HepG2 (cell line): Measurements from ENCODE around the gene NECAP2. TPM values are rescaled to one million over a fixed set of nuclear protein-coding genes. Genes with fewer than 3 reads are reported as not detected.

Experiments used
- CAMTA2 ChIP-seq: sonication (generic); formaldehyde crosslinking; IDR thresholded peaks from 2 replicates; pipeline ENCODE4 v1.4.0; 2020; ENCODE audit warnings: mild to moderate bottlenecking, missing genetic modification reagents, borderline replicate concordance
- GLI4 ChIP-seq: sonication (generic); formaldehyde crosslinking; IDR thresholded peaks from 2 replicates; pipeline ENCODE4 v1.5.1; 2020; ENCODE audit warnings: missing genetic modification reagents, mild to moderate bottlenecking, moderate library complexity, borderline replicate concordance
- GTF2F1 ChIP-seq: fragments of 150-350 bp; IDR thresholded peaks from 2 replicates; pipeline ENCODE4 v1.6.1; 2014; ENCODE audit warnings: low read length
- HCFC1 ChIP-seq: fragments of 150-350 bp; IDR thresholded peaks from 2 replicates; pipeline ENCODE4 v1.6.1; 2014; ENCODE audit warnings: low read depth, low read length
- HNF4G ChIP-seq, 2 experiments: sonication (generic) in 1 of 2; formaldehyde crosslinking in 1 of 2; IDR thresholded peaks; 2 replicates each; pipeline versions ENCODE4 v1.4.0 to v1.6.1; 2011 to 2020; ENCODE audit warnings: borderline replicate concordance in 2 of 2, low read depth in 2 of 2, mild to moderate bottlenecking in 2 of 2, low read length in 1 of 2, missing genetic modification reagents in 1 of 2, moderate library complexity in 1 of 2
- KMT2A ChIP-seq: sonication (generic); formaldehyde crosslinking; IDR thresholded peaks from 2 replicates; pipeline ENCODE4 v1.4.0; 2020; ENCODE audit warnings: missing genetic modification reagents
- MIER2 ChIP-seq: IDR thresholded peaks from 2 replicates; pipeline ENCODE4 v1.6.1; 2016; ENCODE audit warnings: missing biosample characterization, missing genetic modification reagents
- MYNN ChIP-seq: sonication (generic); formaldehyde crosslinking; IDR thresholded peaks from 2 replicates; pipeline ENCODE4 v1.4.0; 2020; ENCODE audit warnings: mild to moderate bottlenecking, low read depth, missing genetic modification reagents
- MZF1 ChIP-seq: sonication (generic); formaldehyde crosslinking; IDR thresholded peaks from 2 replicates; pipeline ENCODE4 v1.8.1; 2023; ENCODE audit warnings: mild to moderate bottlenecking, missing genetic modification reagents, borderline replicate concordance
- NFKBIZ ChIP-seq: IDR thresholded peaks from 2 replicates; pipeline ENCODE4 v1.6.1; 2018; ENCODE audit warnings: missing genetic modification reagents, missing compliant biosample characterization
- SAP130 ChIP-seq: IDR thresholded peaks from 2 replicates; pipeline ENCODE4 v1.6.1; 2016; ENCODE audit warnings: low read depth
- TBX2 ChIP-seq: sonication (generic); formaldehyde crosslinking; IDR thresholded peaks from 2 replicates; pipeline ENCODE4 v1.5.0; 2020; ENCODE audit warnings: missing genetic modification reagents, mild to moderate bottlenecking, borderline replicate concordance
- YEATS4 ChIP-seq: sonication (generic); formaldehyde crosslinking; IDR thresholded peaks from 2 replicates; pipeline ENCODE4 v1.4.0; 2020; ENCODE audit warnings: missing genetic modification reagents, borderline replicate concordance
- ZBTB38 ChIP-seq: sonication (generic); formaldehyde crosslinking; IDR thresholded peaks from 2 replicates; pipeline ENCODE4 v1.5.1; 2020; ENCODE audit warnings: mild to moderate bottlenecking, missing genetic modification reagents
- ZNF124 ChIP-seq: sonication (generic); formaldehyde crosslinking; IDR thresholded peaks from 2 replicates; pipeline ENCODE4 v1.4.0; 2020; ENCODE audit warnings: missing genetic modification reagents
- ZNF234 ChIP-seq: sonication (generic); formaldehyde crosslinking; conservative IDR thresholded peaks from 2 replicates; pipeline ENCODE4 v1.5.1; 2020; ENCODE audit warnings: mild to moderate bottlenecking, missing genetic modification reagents
- ZNF329 ChIP-seq: sonication (generic); formaldehyde crosslinking; IDR thresholded peaks from 2 replicates; pipeline ENCODE4 v1.9.0; 2021; ENCODE audit warnings: low read depth, mild to moderate bottlenecking, missing genetic modification reagents
- ZNF33A ChIP-seq: sonication (generic); formaldehyde crosslinking; IDR thresholded peaks from 2 replicates; pipeline ENCODE4 v1.5.1; 2020; ENCODE audit warnings: missing genetic modification reagents, mild to moderate bottlenecking, moderate library complexity, borderline replicate concordance
- ZNF446 ChIP-seq: sonication (generic); formaldehyde crosslinking; IDR thresholded peaks from 2 replicates; pipeline ENCODE4 v1.5.0; 2020; ENCODE audit warnings: mild to moderate bottlenecking, missing genetic modification reagents
- ZNF543 ChIP-seq: sonication (generic); formaldehyde crosslinking; IDR thresholded peaks from 2 replicates; pipeline ENCODE4 v1.4.0; 2020; ENCODE audit warnings: mild to moderate bottlenecking, missing genetic modification reagents
- ZNF598 ChIP-seq: sonication (generic); formaldehyde crosslinking; IDR thresholded peaks from 2 replicates; pipeline ENCODE4 v1.5.1; 2020; ENCODE audit warnings: mild to moderate bottlenecking, missing genetic modification reagents, borderline replicate concordance
- ZNF772 ChIP-seq: sonication (generic); formaldehyde crosslinking; IDR thresholded peaks from 2 replicates; pipeline ENCODE4 v1.5.0; 2020; ENCODE audit warnings: mild to moderate bottlenecking, missing genetic modification reagents
- ZSCAN22 ChIP-seq: sonication (generic); formaldehyde crosslinking; IDR thresholded peaks from 2 replicates; pipeline ENCODE4 v1.4.0; 2020; ENCODE audit warnings: mild to moderate bottlenecking, missing genetic modification reagents
- ZSCAN5A ChIP-seq: sonication (generic); formaldehyde crosslinking; IDR thresholded peaks from 2 replicates; pipeline ENCODE4 v1.8.0; 2022; ENCODE audit warnings: mild to moderate bottlenecking, missing genetic modification reagents, borderline replicate concordance
- polyA plus RNA-seq, 8 experiments: library from polyadenylated mRNA; depleted of rRNA in 3 of 8; stranded (reverse) in 7 of 8; unstranded in 1 of 8; fragments of >200 nt; fragmentation: Illumina TruSeq in 4 of 8; extraction: Trizol in 4 of 8; gene quantifications; 2 replicates each; pipeline versions ENCODE4 v1.2.1 to v1.2.3, GENCODE V29; 2011 to 2016; ENCODE audit warnings: low read depth in 4 of 8, missing spikeins in 1 of 8, mixed read lengths in 1 of 8; ENCODE audit not compliant: insufficient read depth in 1 of 8
- total RNA-seq, 5 experiments: library from RNA; depleted of rRNA; stranded (reverse); fragments of >200 nt; fragmentation: Illumina TruSeq; extraction: Trizol; gene quantifications; 2 replicates each; pipeline ENCODE4 v1.2.3, GENCODE V29; 2016; ENCODE audit warnings: low read depth in 1 of 5
- TF ChIP-seq, protein P1 (sequence below): conservative IDR thresholded peaks from 2 replicates; pipeline ENCODE4 v1.6.1; 2018; ENCODE audit warnings: missing genetic modification reagents
- TF ChIP-seq, protein P2 (sequence below): IDR thresholded peaks from 2 replicates; pipeline ENCODE4 v1.6.1; 2016; ENCODE audit warnings: missing biosample characterization, missing genetic modification reagents, low read depth

NECAP2 gene
- total and polyA plus RNA-seq, 2 of the 13 experiments (the other 11 are each of a cell fraction or from before 2014, with no cell fraction given): 38.5 to 52.3 TPM

DNA sequence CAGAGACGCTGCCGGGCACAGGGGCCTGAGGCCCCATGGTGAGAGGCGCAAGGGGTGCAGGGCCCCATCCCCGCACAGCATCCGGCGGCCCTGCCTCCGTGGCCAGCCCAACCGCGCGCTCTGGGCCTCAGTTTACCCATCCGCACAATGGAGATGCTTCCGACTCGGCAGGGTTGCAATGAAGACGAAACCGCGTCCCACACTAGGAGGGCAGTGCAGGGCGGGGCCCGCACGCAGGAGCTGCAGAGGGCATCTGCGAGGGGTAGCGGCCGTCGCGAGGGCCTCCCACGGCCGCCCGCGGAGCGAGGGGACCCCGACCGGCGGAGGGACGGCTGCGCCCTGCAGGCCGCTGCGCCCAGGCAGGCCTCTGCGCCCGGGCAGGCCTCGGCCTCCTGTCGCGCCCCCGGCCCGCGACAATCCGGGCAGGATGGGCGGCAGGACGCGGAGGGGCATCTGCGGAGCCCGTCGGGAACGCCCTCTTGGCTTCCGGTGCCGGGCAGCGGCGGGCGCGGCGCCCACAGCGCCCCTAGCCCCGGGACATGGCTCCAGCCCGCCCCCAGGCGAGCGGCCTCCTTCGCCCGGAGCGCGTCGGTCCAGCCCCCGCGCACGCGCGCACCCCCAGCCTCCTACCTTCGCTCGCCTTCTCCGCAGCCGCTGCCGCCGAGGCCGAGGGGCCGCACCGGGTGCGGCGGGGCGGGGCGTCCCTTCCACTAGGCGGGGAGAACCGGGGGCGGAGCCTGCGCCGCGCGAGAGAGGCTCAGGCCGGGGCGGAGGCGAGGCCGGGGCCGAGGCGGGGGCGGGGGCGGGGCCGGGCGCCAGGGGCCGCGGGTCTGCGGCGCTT lies 58.3 kb downstream of the NECAP2 start (continued):
- TF ChIP-seq ZSCAN22 (CRISPR knock-in tag) (no peak), ZNF543 (CRISPR knock-in tag) (no peak), ZNF446 (peak; percentile 65; the same call in 1 of the 2 replicates), NFKBIZ (CRISPR knock-in tag) (no peak), ZNF234 (CRISPR knock-in tag) (no peak), CAMTA2 (CRISPR knock-in tag) (no peak), YEATS4 (CRISPR knock-in tag) (peak; percentile 73), HNF4G (IDR thresholded peaks at IDR 0.05; ENCODE audit: borderline replicate concordance, low read depth, low read length) (peak; percentile 18; the same call in 1 of the 2 replicates), HNF4G (CRISPR knock-in tag; IDR thresholded peaks at IDR 0.05; ENCODE audit: borderline replicate concordance, low read depth) (peak; percentile 49; the same call in 1 of the 2 replicates), KMT2A (CRISPR knock-in tag) (no peak), ZNF329 (CRISPR knock-in tag) (0 out of 2 replicates have a peak, but pooled peaks have one; percentile 62), ZNF598 (CRISPR knock-in tag) (no peak), ZNF124 (no peak), ZBTB38 (CRISPR knock-in tag) (no peak; the same call in none of the 2 replicates), SAP130 (CRISPR knock-in tag) (peak; percentile 54), HCFC1 (no peak), ZSCAN5A (CRISPR knock-in tag) (no peak), GLI4 (CRISPR knock-in tag) (no peak), MZF1 (no peak), ZNF772 (CRISPR knock-in tag) (peak; percentile 10; the same call in 1 of the 2 replicates), MIER2 (CRISPR knock-in tag) (no peak), TBX2 (CRISPR knock-in tag) (no peak; the same call in 1 of the 2 replicates), MYNN (CRISPR knock-in tag) (no peak), ZNF33A (CRISPR knock-in tag) (no peak), GTF2F1 (no peak)
- TF ChIP-seq, protein P1, sequence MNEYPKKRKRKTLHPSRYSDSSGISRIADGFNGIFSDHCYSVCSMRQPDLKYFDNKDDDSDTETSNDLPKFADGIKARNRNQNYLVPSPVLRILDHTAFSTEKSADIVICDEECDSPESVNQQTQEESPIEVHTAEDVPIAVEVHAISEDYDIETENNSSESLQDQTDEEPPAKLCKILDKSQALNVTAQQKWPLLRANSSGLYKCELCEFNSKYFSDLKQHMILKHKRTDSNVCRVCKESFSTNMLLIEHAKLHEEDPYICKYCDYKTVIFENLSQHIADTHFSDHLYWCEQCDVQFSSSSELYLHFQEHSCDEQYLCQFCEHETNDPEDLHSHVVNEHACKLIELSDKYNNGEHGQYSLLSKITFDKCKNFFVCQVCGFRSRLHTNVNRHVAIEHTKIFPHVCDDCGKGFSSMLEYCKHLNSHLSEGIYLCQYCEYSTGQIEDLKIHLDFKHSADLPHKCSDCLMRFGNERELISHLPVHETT (CRISPR knock-in tag): peak; percentile 93
- TF ChIP-seq, protein P2, sequence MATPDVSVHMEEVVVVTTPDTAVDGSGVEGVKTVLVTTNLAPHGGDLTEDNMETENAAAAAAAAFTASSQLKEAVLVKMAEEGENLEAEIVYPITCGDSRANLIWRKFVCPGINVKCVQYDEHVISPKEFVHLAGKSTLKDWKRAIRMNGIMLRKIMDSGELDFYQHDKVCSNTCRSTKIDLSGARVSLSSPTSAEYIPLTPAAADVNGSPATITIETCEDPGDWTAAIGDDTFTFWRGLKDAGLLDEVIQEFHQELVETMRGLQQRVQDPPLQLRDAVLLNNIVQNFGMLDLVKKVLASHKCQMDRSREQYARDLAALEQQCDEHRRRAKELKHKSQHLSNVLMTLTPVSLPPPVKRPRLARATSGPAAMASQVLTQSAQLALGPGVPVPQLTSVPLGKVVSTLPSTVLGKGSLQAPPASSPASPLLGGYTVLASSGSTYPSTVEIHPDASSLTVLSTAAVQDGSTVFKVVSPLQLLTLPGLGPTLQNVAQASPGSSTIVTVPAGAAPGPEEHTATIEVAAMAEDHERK (CRISPR knock-in tag): no peak
